GM18517 (cell line): ENCODE data around the gene INO80E.

ENCODE experiments used
- ATAC-seq: cut with Tn5 transposase; IDR thresholded peaks from one replicate; pipeline ENCODE4 v1.9.1; 2021; ENCODE audit warnings: mild to moderate bottlenecking, moderate library complexity; ENCODE audit not compliant: unreplicated experiment

INO80E gene

DNA sequence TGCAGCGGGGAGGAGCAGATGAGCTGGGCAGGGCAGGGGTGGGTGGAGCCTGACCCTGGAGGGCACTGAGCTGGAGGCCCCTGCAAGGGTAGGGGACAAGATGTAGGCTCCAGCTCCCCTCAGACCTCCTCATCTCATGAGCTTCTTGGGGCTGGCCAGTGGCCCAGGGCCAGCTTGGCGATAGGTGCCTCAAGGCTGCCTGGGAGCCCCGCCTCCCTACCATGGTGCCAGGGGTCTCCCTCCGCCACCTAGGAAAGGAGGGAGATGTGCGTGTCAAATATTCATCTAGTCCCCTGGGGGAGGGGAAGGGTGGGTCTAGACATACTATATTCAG, 4.5 kb upstream of the INO80E start:
- no peak for ATAC-seq

DNA sequence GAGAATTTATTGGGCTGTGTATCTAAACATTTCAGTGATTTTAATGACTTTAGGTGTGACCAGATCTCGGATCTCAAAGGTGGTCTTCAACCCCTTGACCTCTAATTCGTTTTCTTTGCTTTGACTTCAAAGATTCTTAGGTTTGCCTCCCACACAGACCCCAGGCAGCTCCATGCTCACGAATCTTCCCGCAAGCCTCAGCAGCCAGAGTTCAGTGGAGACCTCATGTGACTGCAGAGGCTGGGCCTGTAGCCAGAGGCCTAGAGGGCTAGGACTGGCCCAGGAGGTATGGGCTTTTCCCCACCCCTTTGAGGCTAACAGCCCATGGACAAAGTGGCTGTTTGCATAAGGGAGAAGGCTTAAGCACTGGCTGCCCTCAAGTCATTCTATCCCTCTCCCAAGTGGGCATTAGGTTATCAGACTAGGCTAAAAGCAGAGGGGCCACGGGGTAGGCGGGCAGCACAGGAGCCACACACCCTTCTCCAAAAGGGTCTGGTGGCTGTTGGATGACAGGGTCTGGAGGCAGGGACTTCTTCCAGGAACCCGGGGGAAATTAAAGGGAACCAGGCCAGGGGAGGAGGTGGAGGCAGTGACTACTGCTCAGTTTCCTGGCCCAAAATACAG, 3.6 kb upstream of the INO80E start:
- no peak for ATAC-seq

DNA sequence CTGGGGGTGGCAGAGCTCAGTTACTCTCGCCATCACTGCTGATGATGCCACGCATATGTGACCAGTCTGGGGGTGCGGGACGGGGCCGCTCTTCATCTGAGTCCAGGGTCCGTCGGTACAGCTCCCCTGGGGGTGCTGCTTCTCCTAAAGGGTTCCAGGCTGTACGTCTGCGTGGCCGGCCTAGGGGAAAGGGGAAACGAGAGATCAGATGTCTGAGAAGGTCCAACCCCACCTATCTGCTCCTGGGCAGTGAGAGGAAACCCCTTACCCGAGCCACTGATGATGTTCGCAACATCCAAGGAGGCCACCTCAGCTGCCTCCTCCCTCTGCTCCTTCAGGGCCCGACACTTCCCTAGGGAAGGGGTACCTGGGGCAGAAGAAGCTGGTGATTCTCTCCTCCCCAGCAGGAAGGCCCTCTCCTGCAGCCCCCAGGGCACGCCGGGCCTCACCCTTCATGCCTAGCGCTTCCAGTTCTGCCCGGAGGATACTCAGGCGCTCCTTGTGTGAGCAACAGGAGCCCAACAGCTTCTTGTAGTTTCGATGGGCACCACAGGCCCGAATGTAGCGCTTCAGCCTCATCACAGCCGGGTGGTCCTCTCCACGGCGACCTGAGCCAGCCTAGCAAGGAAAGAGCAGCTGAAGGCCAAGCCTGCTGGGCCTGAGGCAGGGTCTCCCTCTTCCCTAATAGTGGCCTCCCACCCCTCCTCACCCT, 2.7 kb upstream of the INO80E start:
- no peak for ATAC-seq

DNA sequence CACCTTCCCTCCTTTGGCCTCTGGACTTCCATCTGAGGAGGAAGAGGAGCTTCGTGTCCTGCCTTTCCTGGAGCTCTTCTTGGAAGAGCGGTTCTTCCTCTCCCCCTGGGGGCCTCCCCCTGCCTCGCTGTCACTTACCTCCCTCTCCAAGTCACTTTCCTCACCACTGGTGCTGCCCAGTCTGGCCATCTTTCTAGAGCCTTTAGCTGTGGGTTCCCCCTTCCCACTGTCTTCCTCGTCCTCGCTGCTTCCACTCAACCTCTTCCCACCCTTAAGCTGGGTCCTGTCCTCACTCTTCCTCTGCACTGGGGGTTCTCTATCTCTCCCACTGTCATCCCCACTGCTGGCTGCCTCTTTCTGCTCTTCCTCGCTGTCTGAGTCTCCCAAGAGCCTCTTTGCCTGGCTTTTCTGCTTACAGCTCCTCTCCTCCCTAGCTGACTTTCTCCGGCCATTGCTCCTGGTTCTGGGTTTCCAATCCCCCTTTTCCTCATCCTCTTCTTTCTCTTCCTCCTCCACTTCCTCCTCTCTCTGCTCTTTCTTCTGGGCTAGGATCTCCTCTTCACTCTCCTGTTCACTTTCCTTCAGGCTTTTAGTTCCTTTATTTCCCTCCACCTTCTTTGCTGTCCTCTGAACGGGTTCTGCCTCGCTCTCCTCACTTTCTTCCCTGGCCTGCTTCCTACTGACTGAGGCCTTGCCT, 2.0 kb upstream of the INO80E start:
- no peak for ATAC-seq

DNA sequence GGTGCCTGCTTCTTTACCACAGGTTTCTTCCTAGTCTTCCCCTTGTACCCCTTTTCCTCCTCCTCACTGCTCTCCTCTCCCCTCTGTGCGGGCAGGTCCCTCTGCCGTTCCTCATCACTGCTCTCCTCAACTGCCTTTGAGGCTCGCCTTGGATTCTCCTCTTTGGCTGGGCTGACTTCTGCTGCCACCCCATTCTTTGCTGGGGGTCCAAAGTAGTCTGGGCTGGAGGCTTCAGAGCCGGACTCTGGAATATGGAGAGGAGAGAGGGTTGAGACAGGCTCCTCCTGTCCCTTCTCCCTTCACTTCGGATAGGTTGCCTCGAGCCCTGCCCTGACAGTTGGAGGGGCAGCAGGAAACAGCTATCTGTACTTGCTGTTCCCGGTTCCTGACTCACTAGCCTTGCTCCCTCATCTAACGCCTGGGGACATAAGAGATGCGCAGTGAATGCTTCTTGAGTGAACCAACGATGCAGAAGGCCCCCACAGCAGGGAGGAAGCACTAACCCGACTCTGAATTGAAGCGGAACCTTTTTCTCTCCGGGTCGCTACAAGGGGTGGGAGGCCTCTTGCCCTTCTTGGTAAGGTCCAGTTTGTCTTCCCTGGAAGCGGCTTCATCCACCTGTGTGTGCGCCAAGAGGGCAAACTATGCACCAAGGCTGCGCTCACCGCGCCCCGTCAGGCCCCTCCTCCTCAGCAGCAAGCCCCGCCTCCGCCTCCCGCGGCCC, 1.3 kb upstream of the INO80E start:
- peak; percentile 20 for ATAC-seq

DNA sequence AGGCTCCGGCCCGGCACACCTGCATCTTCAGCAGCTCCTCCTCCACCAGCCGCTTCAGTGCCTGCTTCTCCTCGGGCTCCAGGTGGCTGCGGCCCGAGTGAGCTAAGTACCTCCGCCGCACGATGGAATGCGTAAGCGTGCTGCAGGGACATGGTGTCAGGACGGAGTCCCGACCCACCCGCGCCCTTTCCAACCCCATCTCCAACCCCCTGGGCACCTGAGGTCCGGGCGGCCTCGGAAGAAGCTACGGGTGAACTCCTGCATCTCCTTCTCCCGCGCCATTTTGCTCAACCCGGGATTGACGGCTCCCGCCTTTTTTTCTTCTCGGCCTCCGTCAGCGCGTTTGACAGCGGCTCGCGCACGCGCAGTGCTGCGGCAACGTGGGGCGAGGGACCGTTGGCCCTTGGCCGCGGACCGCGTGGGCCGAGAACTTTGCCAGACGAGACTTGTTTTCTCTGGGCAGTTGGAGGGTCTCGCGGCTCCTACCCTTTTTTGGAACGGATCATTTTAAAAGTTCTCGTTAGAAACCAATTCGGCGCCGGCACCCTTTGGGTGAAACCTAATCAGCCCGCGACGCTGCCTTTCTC, 624 bp upstream of the INO80E start, which contains the start of gene HIRIP3:
Gene HIRIP3 (minus strand): TSS at position 294 of the 587 bp plus-strand sequence. CDS start 12 bp downstream, at position 282.
- ATAC-seq = peak; percentile 40

DNA sequence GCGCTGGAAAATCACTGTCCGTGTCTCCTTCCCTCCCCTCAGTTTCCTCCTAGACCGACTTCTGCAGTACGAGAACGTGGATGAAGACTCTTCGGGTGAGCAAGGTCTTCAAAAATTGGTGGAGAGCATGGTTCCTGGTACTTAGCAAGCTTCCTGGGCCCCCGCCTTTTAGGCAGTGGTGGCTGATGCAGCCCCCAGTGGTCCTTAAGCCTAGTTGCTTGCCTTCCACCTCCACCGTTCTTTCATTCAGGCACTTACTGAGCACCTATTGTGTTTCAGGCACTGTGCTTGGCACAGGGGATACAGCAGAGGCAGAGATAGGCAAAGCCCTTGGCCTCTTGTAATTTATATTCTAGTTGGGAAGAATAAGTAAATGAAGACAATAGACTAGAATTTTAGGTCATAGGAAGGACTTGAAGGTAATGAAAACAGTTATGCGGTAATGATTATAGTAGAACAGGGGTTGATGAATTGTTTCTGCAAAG, 767 bp downstream of the INO80E start:
- ATAC-seq = no peak

DNA sequence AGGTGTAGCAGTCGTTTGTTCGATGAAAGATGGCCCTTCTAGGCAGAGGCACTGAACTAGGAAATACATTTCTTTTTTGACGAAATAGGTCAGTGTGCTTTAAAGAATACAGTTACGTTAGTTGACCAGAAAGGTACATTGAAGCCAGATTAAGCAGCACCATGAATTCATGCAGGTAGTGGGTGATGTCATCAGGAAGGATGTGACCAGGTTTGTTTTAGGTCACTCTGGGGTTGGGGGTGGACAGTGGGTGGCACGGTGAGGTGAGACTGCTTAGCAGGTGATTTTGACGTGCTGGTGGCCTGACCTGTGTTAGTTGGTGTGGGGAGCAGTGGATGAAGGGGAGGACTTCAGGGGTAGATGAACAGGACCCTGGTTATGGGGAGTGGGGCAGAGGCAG, 3.6 kb downstream of the INO80E start:
- no peak for ATAC-seq

DNA sequence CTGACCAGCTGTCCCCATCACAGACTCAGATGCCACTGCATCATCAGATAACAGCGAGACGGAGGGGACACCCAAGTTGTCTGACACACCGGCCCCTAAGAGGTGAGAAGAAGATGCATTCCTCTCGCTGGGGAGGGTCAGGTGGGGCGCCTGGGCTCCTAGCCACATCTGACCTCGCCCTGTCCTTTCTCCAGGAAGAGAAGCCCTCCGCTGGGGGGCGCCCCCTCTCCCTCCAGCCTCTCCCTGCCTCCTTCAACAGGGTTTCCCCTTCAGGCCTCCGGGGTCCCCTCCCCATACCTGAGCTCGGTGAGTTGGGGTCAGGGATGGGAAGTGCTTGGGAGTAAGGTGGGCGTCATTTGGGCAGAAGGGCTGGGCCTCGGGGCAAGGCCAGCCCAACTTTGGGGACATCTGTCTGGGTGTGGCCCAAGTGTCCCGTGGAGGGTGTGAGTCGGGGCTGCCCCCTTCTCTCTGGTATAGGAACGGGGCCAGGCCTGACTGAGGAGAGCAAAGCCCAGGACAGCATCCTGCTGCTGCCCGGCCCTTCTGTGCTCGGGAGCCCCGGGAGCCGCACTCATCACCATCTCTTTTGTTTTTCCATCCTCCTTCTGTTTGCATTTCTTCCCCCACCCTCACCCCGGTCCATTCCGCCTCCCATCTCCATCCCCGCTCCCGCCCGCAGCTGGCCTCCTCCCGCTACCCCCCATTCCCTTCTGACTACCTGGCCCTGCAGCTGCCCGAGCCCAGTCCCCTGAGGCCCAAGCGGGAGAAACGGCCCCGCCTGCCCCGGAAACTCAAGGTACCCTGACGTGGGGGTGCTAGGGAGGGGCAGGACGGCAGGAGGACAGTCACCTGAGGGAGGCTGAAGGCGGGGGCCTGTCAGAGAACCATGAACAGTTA, 4.9 kb downstream of the INO80E start:
- no peak for ATAC-seq

DNA sequence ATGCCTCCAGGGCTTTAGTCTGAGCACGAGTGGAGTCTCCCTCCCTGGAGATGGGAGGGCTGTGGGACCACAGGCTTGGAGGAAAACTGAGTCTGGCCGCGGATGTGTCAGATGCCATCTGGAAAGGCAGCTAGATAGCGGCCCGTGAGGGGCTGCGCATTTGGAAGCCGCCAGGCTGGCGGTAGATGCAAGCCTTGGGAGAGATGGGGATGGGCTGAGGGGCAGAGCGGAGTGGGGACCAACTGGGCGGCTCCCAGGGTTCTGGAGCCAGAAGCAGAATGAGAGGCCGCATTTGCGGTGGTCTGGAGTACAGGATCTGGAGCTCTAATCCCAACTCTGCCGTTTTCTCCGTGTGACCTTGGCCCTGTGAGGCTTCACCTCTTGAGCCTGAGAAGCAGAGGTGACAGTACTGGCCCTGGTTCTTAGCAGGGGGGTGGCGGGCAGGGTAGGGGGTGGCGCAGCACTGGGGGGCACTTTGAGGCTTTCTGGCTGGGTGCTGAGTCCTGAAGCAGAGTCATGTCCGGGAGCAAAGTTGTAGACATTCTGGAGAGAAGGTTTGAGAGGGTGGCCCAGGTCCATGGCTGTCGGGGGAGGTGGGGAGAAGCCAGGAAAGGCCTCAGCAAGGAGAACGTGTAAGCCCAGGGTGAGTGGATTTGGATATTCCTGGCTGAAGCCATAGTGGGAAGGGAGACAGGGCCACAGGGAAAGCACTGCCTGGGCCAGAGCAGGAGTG, 6.7 kb downstream of the INO80E start:
- ATAC-seq = no peak

DNA sequence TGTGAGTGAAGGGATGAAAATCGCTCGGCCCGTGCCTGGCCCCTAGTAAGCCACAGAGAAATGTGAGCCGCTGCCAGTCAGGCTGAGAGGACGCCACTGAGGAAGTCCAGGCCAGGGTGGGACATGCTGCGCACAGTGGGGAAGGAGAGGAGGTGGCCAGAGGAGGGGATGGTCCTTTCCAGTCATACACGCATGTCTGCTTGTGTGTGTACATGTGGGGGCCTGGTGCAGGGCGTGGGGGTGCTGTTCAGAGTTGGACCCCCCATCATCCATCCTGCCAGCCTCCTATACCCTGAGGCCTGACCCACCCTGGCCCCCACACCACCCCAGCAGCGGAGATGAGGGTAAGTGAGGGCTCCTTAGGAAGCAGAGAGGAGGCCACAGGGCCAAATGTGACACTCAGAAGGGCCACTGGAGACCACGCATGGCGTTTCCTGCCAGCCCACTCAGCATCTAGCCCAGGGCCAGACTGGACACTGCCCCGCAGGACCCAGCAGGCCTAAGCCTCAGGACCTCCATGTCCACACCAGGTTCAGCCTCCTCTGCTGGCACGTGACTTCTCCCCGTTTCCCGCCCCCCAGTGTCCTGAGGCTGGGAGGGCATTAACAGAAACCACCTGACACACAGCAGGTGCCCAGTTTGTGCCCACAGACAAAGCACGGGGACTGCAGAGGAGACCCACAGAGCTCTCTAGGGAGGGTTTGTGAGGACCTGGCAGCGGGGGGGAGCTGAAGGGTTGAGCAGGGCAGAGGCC, 7.8 kb downstream of the INO80E start:
- no peak for ATAC-seq

DNA sequence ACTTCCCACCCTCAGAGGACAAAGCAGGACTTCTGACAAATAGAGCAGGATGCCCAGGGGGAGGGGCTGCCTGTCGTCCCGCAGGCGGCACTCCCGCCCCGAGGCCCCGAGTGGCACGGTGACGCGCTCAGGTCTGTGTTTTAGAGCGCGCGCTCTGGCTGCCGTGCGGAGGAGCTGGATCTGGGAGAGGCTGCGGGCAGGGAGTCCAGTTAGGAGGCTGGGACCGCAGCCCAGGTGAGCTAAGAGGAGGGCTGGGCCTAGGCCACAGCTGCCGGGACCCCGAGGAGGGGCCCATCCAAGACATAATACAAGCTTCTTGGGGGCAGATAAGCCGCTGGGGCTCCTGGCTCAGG, 8.4 kb downstream of the INO80E start:
- no peak for ATAC-seq

DNA sequence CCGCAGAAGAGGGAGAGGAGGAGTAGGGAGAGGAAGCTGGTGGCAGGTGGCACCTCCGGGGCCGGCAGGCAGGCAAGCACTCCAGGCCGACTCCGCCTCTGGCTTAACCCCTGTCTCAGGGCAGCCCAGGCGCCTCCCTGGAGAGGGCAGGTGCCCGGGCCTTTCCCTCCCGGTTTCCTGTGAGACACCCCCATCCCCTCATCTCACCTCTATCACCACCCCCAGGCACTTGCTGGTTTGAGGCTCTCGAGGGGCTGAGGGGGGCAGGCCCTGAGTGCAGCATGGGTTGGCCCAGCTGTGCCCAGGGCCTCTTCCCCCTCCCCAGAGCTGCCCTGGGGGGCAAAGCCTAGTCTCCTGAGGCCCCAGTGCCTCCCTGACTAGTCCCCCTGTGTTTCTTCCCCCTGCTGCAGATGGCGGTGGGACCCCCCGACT, 8.8 kb downstream of the INO80E start:
- no peak for ATAC-seq

DNA sequence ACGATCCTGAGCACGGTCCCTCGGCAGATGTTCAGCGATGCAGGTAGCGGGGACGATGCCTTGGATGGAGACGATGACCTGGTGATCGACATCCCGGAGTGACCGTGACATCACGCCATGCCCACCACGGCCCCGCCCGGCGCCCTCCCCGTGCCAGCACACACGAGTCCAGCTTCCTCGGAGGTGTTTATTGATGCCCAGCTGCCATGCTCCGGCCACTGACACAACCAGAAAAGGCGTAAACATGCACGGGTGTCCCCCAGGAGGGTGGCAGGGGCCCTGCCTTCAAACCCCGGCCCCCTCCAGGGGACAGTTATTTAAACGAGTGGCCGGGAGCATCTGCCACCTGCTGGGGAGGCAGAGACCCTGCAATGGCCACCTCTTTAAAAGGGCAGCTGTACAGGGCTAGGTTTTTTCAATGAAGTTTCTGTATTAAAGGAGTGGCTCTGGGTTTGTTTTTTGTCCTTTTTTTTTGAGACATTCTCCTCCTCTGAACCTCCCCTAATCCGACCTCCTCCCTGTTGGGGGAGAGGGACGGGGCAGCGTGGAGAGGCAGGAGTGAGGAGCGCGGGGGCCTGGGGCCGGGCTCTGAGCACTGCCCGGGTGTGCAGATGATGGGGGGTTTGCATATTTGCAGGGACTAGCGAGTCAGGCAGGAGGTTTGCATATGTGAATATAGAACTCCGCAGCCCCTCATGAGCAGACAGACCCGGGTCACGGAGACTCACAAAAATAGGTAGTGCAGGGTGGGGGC, 9.5 kb downstream of the INO80E start:
- ATAC-seq = no peak

DNA sequence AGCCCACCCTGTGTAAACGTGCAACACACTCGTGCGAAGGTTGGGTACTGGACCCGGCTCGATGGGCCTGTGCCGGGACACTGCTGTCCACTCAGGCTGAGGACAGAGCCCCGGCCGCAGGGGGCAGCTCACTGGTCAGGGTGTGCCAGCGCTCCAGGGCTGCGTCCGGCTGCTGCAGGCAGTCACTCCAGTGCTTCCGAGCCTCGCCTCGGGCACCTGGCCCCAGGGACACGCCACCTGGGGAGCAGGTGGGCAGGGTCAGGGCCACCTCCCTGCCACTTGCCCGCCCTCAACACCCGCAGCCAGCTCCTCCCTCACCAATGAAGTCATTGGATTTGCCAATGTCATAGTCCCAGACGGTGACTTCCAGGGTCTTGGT, 10.0 kb downstream of the INO80E start:
- no peak for ATAC-seq

DNA sequence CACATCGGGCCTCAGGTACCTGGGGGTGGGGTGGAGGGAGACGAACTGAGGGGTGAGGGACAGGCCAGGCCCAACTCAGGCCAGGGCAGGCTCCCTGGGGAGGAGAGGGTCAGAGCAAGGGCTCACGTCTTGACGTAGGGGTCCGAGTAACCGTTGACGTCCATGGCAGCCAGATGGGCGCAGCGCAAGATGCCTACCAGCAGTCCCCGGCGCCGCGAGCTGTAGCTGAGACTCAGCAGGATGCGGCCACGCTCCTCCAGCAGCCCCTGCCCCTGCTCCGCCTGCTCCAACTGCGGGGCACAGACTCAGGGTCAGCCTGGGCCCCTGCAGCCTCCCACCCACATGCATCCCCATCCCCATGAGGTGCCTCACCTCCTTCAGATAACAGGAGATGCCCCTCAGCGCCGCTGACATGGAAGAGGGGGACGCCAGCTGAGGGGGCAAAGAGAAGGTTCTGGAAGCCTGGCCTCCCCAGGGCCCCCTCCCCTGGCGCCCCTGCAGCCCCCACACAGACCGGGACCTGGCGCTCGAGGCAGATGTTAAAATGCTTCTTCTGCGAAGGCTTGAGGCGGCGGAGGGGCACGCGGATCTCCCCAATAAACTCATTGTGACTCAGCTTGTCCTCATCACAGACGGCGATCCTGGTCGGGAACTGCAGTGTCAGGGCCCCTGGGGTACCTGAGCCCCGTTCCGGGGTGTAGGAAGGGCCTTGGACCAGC, 10.8 kb downstream of the INO80E start:
- no peak for ATAC-seq

DNA sequence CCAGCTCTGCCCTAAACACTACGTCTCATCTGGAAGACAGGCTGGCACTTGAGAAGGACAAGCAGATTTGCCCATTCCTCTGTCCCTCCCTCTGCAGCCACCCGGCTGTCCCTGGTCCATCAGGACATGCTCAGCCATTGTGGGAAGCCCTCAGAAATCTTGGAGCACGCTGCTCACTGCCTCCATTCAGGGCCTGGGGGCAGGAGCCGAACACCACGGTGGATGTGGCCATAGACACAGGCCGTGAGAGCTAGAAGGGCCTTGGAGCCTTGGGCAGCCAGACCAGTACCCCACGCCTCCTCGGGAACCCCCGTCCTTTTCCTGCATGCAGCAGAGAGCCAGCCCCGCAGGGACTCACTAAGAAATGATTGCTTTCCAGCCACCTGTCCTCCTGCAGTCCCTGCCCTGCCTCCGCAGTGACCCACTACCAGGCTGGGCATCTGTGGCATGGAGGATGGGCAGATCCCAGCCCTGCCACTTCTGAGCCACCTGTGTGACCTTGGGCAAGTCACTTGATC, 11.4 kb downstream of the INO80E start:
- no peak for ATAC-seq
